Activated naive CD8-positive, alpha-beta T cell treated with anti-CD3 and anti-CD28 coated beads for 36 hours (primary cell): Measurements from ENCODE around the gene RBM8A. TPM values are rescaled to one million over a fixed set of nuclear protein-coding genes. Genes with fewer than 3 reads are reported as not detected.

Experiments
- DNase-seq: peaks from one replicate; pipeline ENCODE4 v3.0.0; 2021
- H3K27ac Mint-ChIP-seq: one replicate; pipeline ENCODE4 v1.8.0; 2022; ENCODE audit warnings: mild to moderate bottlenecking, moderate library complexity, mixed read lengths
- H3K27me3 Mint-ChIP-seq: one replicate; pipeline ENCODE4 v1.8.0; 2022; ENCODE audit warnings: mild to moderate bottlenecking, mixed read lengths
- H3K36me3 Mint-ChIP-seq: one replicate; pipeline ENCODE4 v1.8.0; 2021; ENCODE audit warnings: mild to moderate bottlenecking, mixed read lengths
- H3K4me1 Mint-ChIP-seq: one replicate; pipeline ENCODE4 v1.8.0; 2021; ENCODE audit warnings: mixed read lengths
- H3K4me3 Mint-ChIP-seq: one replicate; pipeline ENCODE4 v1.8.0; 2022; ENCODE audit warnings: mild to moderate bottlenecking, moderate library complexity, mixed read lengths
- H3K9me3 Mint-ChIP-seq: one replicate; pipeline ENCODE4 v1.8.0; 2022; ENCODE audit warnings: mixed read lengths
- total RNA-seq, 2 experiments: library from RNA; stranded (reverse); gene quantifications; one replicate each; pipeline ENCODE4 v1.2.3, GENCODE V29; 2021

The RBM8A gene
- total RNA-seq, result 100 to 1,000 TPM; 345 to 349 TPM

- H3K27ac Mint-ChIP-seq, result no peak within 1 kb of the TSS
- H3K9me3 Mint-ChIP-seq, result no peaks in the 10 kb centered on the region
- peaks cover 25% of the 10 kb centered on the region for H3K4me1 Mint-ChIP-seq
- H3K27me3 Mint-ChIP-seq, result no peaks in the 10 kb centered on the region
- H3K4me3 Mint-ChIP-seq, result no peak within 1 kb of the TSS
- peak; percentile 91 for DNase-seq
- H3K36me3 Mint-ChIP-seq, result peaks cover 20% of the 10 kb centered on the region
These were observed at the start of gene RBM8A for GRCh38 chr1:145927063-145927886. TSS of gene RBM8A (minus strand) at chr1:145927484. CDS start at chr1:145927426, 58 bp downstream.

- no peak overlapping the region for H3K27ac Mint-ChIP-seq
- peaks cover 10% of the 10 kb centered on the region for H3K36me3 Mint-ChIP-seq
- peaks cover 22% of the 10 kb centered on the region for H3K4me1 Mint-ChIP-seq
- no peaks in the 10 kb centered on the region for H3K27me3 Mint-ChIP-seq
- no peak overlapping the region for H3K4me3 Mint-ChIP-seq
- no peaks in the 10 kb centered on the region for H3K9me3 Mint-ChIP-seq
- DNase-seq, result no peak
These were observed 49.7 kb upstream of the RBM8A start for GRCh38 chr1:145977016-145977415.

GRCh38 chr1:145975216-145975615 lies 47.9 kb upstream of the RBM8A start:
- DNase-seq, result no peak
- H3K36me3 Mint-ChIP-seq, result peaks cover 10% of the 10 kb centered on the region
- H3K9me3 Mint-ChIP-seq, result no peaks in the 10 kb centered on the region
- peaks cover 13% of the 10 kb centered on the region for H3K4me1 Mint-ChIP-seq
- H3K27me3 Mint-ChIP-seq, result no peaks in the 10 kb centered on the region
- peak overlapping the region; percentile 22 for H3K27ac Mint-ChIP-seq
- H3K4me3 Mint-ChIP-seq, result no peak overlapping the region

DNA sequence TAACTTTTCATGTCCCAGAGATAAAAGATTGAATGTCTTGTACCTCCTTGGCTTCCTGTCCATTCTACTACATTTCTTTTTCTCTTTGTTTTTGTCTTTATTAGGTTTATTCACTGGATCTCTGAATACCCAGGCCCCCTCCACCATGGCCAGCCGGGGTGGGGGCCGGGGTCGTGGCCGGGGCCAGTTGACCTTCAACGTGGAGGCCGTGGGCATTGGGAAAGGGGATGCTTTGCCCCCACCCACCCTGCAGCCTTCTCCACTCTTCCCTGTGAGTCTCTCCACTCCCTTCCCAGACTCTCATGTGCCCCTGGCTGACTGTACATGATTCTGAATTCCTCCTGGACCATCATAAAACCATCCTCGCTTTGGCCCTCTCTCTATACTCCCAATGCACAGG lies 47.4 kb upstream of the RBM8A start:
- Mint-ChIP-seq H3K4me3 (no peak overlapping the region), H3K36me3 (peaks cover 10% of the 10 kb centered on the region), H3K9me3 (no peaks in the 10 kb centered on the region), H3K27me3 (no peaks in the 10 kb centered on the region), H3K4me1 (peaks cover 13% of the 10 kb centered on the region), H3K27ac (peak overlapping the region; percentile 38)
- DNase-seq, result no peak

- DNase-seq, result no peak
- H3K4me3 Mint-ChIP-seq, result no peak overlapping the region
- peaks cover 8% of the 10 kb centered on the region for H3K36me3 Mint-ChIP-seq
- no peaks in the 10 kb centered on the region for H3K27me3 Mint-ChIP-seq
- H3K4me1 Mint-ChIP-seq, result peaks cover 15% of the 10 kb centered on the region
- H3K9me3 Mint-ChIP-seq, result peaks cover under 1% of the 10 kb centered on the region
- no peak overlapping the region for H3K27ac Mint-ChIP-seq
These were observed 45.3 kb upstream of the RBM8A start for GRCh38 chr1:145972580-145972979.

- no peak for DNase-seq
- Mint-ChIP-seq H3K27me3 (no peaks in the 10 kb centered on the region), H3K9me3 (peaks cover 5% of the 10 kb centered on the region), H3K4me1 (peaks cover 22% of the 10 kb centered on the region), H3K36me3 (peaks cover 16% of the 10 kb centered on the region), H3K27ac (no peak overlapping the region), H3K4me3 (no peak overlapping the region)
These were observed 40.0 kb upstream of the RBM8A start for GRCh38 chr1:145967288-145967687.

- Mint-ChIP-seq H3K27me3 (no peaks in the 10 kb centered on the region), H3K36me3 (peaks cover 28% of the 10 kb centered on the region), H3K4me3 (peak overlapping the region; percentile 89), H3K4me1 (peaks cover 26% of the 10 kb centered on the region), H3K27ac (peak overlapping the region; percentile 95), H3K9me3 (peaks cover 5% of the 10 kb centered on the region)
- DNase-seq, result no peak
These were observed 37.9 kb upstream of the RBM8A start for GRCh38 chr1:145965119-145965744.

GRCh38 chr1:145964328-145965118 lies 37.2 kb upstream of the RBM8A start, which contains the start of the genes ANKRD34A and POLR3GL:
TSS of gene ANKRD34A (minus strand) at chr1:145964575. CDS start at chr1:145961759, 2,816 bp downstream.
TSS of gene POLR3GL (plus strand) at chr1:145964690. CDS start at chr1:145974866, 10,176 bp downstream.
- Mint-ChIP-seq H3K27ac (peak within 1 kb of the TSS; percentile 95), H3K36me3 (peaks cover 30% of the 10 kb centered on the region), H3K9me3 (peaks cover 5% of the 10 kb centered on the region), H3K4me3 (peak within 1 kb of the TSS; percentile 89), H3K4me1 (peaks cover 32% of the 10 kb centered on the region), H3K27me3 (no peaks in the 10 kb centered on the region)
- DNase-seq, result peak; percentile 89

DNA sequence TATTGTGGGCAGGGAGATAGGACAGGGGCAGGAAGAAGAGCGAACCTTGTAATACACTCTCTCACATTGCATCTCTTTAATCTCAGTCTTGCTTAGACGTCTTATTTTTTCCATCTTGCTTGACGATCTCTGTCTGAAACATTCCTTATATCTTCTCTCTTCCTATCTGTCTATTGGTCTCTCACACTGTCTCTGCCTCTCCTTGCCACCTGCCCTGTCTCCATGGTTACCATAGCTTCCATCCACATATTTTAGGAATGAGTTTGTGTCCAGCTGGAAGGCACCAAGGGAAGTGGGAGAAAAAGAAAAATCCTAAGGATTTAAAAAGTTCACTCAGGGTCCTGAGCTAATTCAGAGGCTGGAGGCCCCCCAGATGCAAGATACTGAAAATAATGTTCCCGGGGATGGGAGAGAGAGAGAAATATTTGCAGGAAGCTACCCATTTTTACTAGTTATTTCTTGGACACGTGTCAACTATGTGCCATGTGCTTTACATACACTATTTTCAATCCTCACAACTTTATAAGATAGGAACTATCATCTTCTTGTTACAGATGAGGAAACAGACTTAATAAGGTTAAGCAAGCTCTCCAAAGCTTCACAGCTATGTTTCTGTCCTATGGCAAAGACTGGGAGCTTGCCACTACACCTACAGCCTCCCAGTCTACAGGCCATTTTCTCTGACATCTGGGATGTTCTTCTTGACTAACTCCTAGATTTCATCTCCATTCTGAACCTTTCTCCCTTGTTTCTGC lies 36.2 kb upstream of the RBM8A start:
- Mint-ChIP-seq H3K36me3 (peaks cover 30% of the 10 kb centered on the region), H3K27ac (peak overlapping the region; percentile 95), H3K4me3 (peak overlapping the region; percentile 89), H3K4me1 (peaks cover 42% of the 10 kb centered on the region), H3K9me3 (peaks cover 5% of the 10 kb centered on the region), H3K27me3 (no peaks in the 10 kb centered on the region)
- DNase-seq, result no peak

- peaks cover 2% of the 10 kb centered on the region for H3K9me3 Mint-ChIP-seq
- peak overlapping the region; percentile 89 for H3K4me3 Mint-ChIP-seq
- H3K36me3 Mint-ChIP-seq, result peaks cover 23% of the 10 kb centered on the region
- H3K27ac Mint-ChIP-seq, result peak overlapping the region; percentile 95
- peaks cover 45% of the 10 kb centered on the region for H3K4me1 Mint-ChIP-seq
- no peaks in the 10 kb centered on the region for H3K27me3 Mint-ChIP-seq
- DNase-seq, result no peak
These were observed 35.1 kb upstream of the RBM8A start for GRCh38 chr1:145962157-145963102.

DNA sequence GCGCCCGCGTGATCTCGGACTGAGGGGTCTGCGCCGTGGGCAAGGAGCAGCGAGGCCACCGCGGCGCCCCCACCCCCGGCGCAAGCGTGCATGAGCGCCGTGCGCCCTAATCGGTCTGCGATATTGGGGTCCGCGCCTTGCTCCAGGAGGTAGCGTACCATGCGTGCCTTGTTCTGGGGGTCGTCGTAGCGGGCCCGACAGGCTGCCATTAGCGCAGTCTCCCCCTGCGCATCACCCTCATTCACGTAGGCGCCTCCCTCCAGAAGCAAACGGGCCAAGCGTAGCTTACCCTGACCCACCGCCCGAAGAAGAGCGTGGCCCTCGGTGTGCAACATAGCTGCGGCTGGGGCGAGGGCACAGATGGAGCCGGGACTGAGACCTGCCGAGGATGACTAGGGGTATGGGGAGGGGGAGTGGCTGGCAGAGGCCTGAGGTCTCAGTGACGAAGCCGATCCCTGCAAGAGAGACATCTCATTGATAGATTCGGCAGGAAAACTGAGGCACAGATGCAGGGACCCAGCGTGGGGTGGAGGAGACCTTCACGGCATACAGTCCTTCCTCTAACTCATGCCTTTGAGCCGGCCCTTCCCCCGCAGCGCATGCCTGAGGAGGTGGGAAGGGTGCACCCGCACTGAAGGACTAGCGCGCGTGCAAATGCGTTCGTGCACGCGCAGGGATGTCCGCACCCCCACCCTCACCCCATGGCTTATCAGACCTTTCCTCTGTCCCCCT lies 34.3 kb upstream of the RBM8A start:
- peak; percentile 75 for DNase-seq
- Mint-ChIP-seq H3K4me1 (peaks cover 47% of the 10 kb centered on the region), H3K27me3 (no peaks in the 10 kb centered on the region), H3K4me3 (peak overlapping the region; percentile 89), H3K36me3 (peaks cover 16% of the 10 kb centered on the region), H3K9me3 (no peaks in the 10 kb centered on the region), H3K27ac (peak overlapping the region; percentile 89)

GRCh38 chr1:145961109-145961424 lies 33.8 kb upstream of the RBM8A start:
- peak overlapping the region; percentile 89 for H3K4me3 Mint-ChIP-seq
- no peak for DNase-seq
- H3K27me3 Mint-ChIP-seq, result no peaks in the 10 kb centered on the region
- peaks cover 50% of the 10 kb centered on the region for H3K4me1 Mint-ChIP-seq
- peaks cover 16% of the 10 kb centered on the region for H3K36me3 Mint-ChIP-seq
- peak overlapping the region; percentile 89 for H3K27ac Mint-ChIP-seq
- no peaks in the 10 kb centered on the region for H3K9me3 Mint-ChIP-seq

DNA sequence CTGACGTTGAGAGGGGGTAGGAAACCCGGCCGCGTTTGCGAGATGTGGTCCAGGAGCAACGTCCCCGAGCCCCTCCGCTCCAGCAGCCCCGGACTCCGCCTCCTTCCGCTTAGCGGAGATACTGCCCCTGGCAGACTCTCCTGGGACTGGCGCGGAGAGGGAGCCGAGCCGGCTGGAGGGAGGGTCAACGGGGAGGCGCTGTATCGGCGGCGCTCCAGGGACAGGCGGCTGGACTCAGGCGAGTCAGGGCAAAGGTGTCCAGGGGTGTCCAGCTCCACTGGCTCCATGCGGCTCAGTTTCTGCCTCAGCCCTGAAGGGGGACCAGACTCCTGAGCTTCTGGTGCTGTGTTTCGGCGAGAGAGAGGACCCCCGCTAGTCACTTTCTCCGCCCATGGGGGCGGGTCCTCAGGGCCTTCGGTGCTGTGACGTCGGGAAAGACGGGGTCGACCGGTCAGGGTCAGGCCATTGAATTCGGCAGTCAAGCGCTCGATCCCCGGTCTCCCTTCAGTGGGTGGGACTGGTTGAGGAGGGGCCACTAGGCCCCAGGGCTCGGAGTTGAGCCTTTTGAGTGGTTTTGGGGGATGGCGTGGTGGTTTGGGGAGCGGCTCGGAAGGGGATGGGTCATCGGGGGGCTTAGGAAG lies 33.3 kb upstream of the RBM8A start:
- peak overlapping the region; percentile 89 for H3K27ac Mint-ChIP-seq
- peaks cover 55% of the 10 kb centered on the region for H3K4me1 Mint-ChIP-seq
- H3K4me3 Mint-ChIP-seq, result peak overlapping the region; percentile 89
- peaks cover 16% of the 10 kb centered on the region for H3K36me3 Mint-ChIP-seq
- H3K27me3 Mint-ChIP-seq, result no peaks in the 10 kb centered on the region
- DNase-seq, result peak; percentile 72
- no peaks in the 10 kb centered on the region for H3K9me3 Mint-ChIP-seq
